ENCODE measurements around the gene KCNS1.

KCNS1 gene

GRCh38 chr20:45097485-45098102, 3.3 kb downstream of the KCNS1 start:
- peak; percentile 39 for TF ChIP-seq CTCF (IDR thresholded peaks at IDR 0.05; ENCODE audit: low read length, missing control alignments)
- H3K4me3 ChIP-seq (replicated peaks; ENCODE audit: low read depth, low read length): peak overlapping the region; percentile 29
- DNase-seq (ENCODE audit: low read depth): peak; percentile 63

- DNase-seq (ENCODE audit: low read depth): no peak
- no peak for TF ChIP-seq CTCF (IDR thresholded peaks at IDR 0.05; ENCODE audit: low read length, missing control alignments)
- no peak overlapping the region for H3K4me3 ChIP-seq (replicated peaks; ENCODE audit: low read depth, low read length)
These were observed 4.1 kb downstream of the KCNS1 start for GRCh38 chr20:45096781-45097180.

GRCh38 chr20:45095805-45096238, 5.1 kb downstream of the KCNS1 start:
- DNase-seq (ENCODE audit: low read depth): peak; percentile 78
- peak; percentile 78 for TF ChIP-seq CTCF (IDR thresholded peaks at IDR 0.05; ENCODE audit: low read length, missing control alignments)
- no peak overlapping the region for H3K4me3 ChIP-seq (replicated peaks; ENCODE audit: low read depth, low read length)

GRCh38 chr20:45094864-45095574, 5.9 kb downstream of the KCNS1 start:
- TF ChIP-seq CTCF (IDR thresholded peaks at IDR 0.05; ENCODE audit: low read length, missing control alignments): no peak
- DNase-seq (ENCODE audit: low read depth): no peak
- H3K4me3 ChIP-seq (replicated peaks; ENCODE audit: low read depth, low read length): no peak overlapping the region

- no peak overlapping the region for H3K4me3 ChIP-seq (replicated peaks; ENCODE audit: low read depth, low read length)
- no peak for DNase-seq (ENCODE audit: low read depth)
- TF ChIP-seq CTCF (IDR thresholded peaks at IDR 0.05; ENCODE audit: low read length, missing control alignments): no peak
These were observed 6.7 kb downstream of the KCNS1 start for GRCh38 chr20:45094201-45094600.

GRCh38 chr20:45092898-45093297, 8.0 kb downstream of the KCNS1 start:
- no peak overlapping the region for H3K4me3 ChIP-seq (replicated peaks; ENCODE audit: low read depth, low read length)
- no peak for TF ChIP-seq CTCF (IDR thresholded peaks at IDR 0.05; ENCODE audit: low read length, missing control alignments)
- DNase-seq (ENCODE audit: low read depth): no peak

All from fibroblast of pulmonary artery (primary cell).